GM19324 (cell line): ENCODE measurements around the gene DNM3.
"Not testable (repeated sequence)": the region's sequence is repeated elsewhere in the genome, so short reads cannot be mapped to it uniquely, and the experiment has no call there.

Experiments
- ATAC-seq: cut with Tn5 transposase; IDR thresholded peaks from one replicate; pipeline ENCODE4 v1.9.1; 2021; ENCODE audit warnings: mild to moderate bottlenecking, moderate library complexity; ENCODE audit not compliant: unreplicated experiment, low FRiP score

The DNM3 gene

GRCh38 chr1:172425339-172425738 lies 584.0 kb downstream of the DNM3 start:
- no peak for ATAC-seq

GRCh38 chr1:172427191-172427590 lies 585.9 kb downstream of the DNM3 start:
- no peak for ATAC-seq

- ATAC-seq, result no peak
These were observed 588.2 kb downstream of the DNM3 start for GRCh38 chr1:172429331-172430127.

- ATAC-seq, result no peak
These were observed 588.8 kb downstream of the DNM3 start for GRCh38 chr1:172430128-172430454.

GRCh38 chr1:172431204-172431603 lies 589.9 kb downstream of the DNM3 start:
- ATAC-seq, result no peak

GRCh38 chr1:172431721-172432192 lies 590.5 kb downstream of the DNM3 start:
- no peak for ATAC-seq

GRCh38 chr1:172437183-172437582 lies 595.9 kb downstream of the DNM3 start:
- ATAC-seq, result not testable (repeated sequence)

- ATAC-seq, result no peak
These were observed 601.1 kb downstream of the DNM3 start for GRCh38 chr1:172442404-172442803.

- ATAC-seq, result no peak
These were observed 601.7 kb downstream of the DNM3 start for GRCh38 chr1:172442843-172443565.

- ATAC-seq, result peak; percentile 98
These were observed 602.6 kb downstream of the DNM3 start, which contains the start of gene PIGC for GRCh38 chr1:172443666-172444453. Gene PIGC (minus strand): TSS chr1:172444069. CDS start chr1:172442622, 1,447 bp downstream.

GRCh38 chr1:172446547-172446946 lies 605.2 kb downstream of the DNM3 start:
- ATAC-seq, result no peak

- no peak for ATAC-seq
These were observed 606.3 kb downstream of the DNM3 start for GRCh38 chr1:172447641-172448040.

GRCh38 chr1:172448995-172449584 lies 607.8 kb downstream of the DNM3 start:
- no peak for ATAC-seq

- peak; percentile 86 for ATAC-seq
These were observed 608.6 kb downstream of the DNM3 start for GRCh38 chr1:172449585-172450523.

- no peak for ATAC-seq
These were observed 609.2 kb downstream of the DNM3 start for GRCh38 chr1:172450524-172450885.

- no peak for ATAC-seq
These were observed 609.7 kb downstream of the DNM3 start for GRCh38 chr1:172451002-172451443.

- no peak for ATAC-seq
These were observed 611.3 kb downstream of the DNM3 start for GRCh38 chr1:172452536-172453152.

GRCh38 chr1:172453153-172453545 lies 611.9 kb downstream of the DNM3 start:
- no peak for ATAC-seq

- ATAC-seq, result no peak
These were observed 612.3 kb downstream of the DNM3 start for GRCh38 chr1:172453607-172454006.
